Fibroblast of villous mesenchyme (primary cell): ENCODE measurements around the gene WDFY4. TPM values are rescaled to one million over a fixed set of nuclear protein-coding genes. Genes with fewer than 3 reads are reported as not detected.

Experiments used
- DNase-seq: peaks from one replicate; pipeline ENCODE4 v3.0.0-alpha.2; 2010; ENCODE audit warnings: low read depth
- H3K4me3 ChIP-seq: 2 replicates; pipeline ENCODE4 v1.5.1; 2011; ENCODE audit warnings: low read depth, mild to moderate bottlenecking, low read length
- CTCF ChIP-seq: IDR thresholded peaks from 2 replicates; pipeline ENCODE4 v1.5.1; 2012; ENCODE audit warnings: low read depth, mild to moderate bottlenecking, low read length; ENCODE audit not compliant: insufficient read depth
- total RNA-seq: library from RNA; depleted of rRNA; stranded (reverse); fragments of >200 nt; gene quantifications from 2 replicates; pipeline ENCODE4 v1.2.3, GENCODE V29; 2012

Gene WDFY4
- total RNA-seq, 1 donor, result not detected

GRCh38 chr10:48690791-48691660 is 6.4 kb downstream of the WDFY4 start:
- no peak for TF ChIP-seq CTCF
- no peak for DNase-seq
- no peak overlapping the region for H3K4me3 ChIP-seq

- no peak overlapping the region for H3K4me3 ChIP-seq
- no peak for TF ChIP-seq CTCF
- no peak for DNase-seq
Measured at GRCh38 chr10:48691812-48692528, 7.3 kb downstream of the WDFY4 start.

DNA sequence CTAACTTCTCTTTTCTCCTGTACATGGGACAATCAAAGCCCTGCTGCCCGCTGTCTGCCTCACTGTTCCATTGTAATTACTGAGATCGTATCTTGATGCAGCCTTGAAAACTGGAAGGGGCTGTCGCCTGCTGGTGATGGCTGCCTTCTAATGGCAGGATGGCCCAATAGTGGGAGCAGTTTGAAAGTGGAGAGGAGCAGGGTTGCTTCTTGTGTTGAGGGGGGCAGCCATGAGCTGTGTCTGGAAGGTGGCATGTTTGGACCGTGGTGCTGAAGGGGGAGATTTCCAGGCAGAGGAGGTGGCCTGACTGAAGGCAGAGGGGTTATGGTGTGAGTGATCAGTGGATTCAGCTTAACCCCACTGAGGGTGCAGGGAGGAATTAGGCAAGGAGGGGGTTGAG is 8.1 kb downstream of the WDFY4 start:
- H3K4me3 ChIP-seq, result no peak overlapping the region
- no peak for TF ChIP-seq CTCF
- no peak for DNase-seq

- no peak for DNase-seq
- TF ChIP-seq CTCF, result no peak
- no peak overlapping the region for H3K4me3 ChIP-seq
Measured at GRCh38 chr10:48693206-48693605, 8.5 kb downstream of the WDFY4 start.

DNA sequence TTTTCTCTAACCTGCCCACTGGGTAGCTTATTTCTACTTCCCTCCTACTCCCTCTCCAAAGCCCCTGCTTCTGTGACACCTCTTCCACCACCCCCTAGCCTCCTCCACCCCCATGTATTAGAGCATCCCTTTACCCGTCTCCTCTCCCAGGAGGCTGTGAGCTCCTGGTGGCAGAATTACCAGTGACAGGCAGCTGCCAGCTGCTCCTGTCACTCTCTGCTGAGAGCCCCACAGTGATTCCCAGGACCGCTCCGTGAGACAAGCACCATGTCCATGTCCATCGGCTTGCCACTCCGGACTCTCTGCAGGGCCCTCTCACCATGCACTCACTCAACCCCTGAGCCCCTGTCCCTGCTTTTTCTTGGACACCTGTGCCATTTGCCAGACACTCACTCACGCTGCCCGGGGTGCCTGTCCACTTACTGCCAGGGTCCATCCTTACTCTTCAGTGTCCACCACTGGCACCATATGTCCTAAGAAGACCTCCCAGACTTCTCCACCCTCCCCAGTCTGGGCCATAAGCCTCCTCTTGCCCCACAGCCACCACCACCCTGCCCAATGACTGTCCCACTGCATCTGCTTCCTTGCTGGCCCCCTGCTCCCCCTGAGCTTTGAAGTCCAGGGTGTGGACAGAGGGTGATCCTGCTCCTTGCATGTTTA is 9.8 kb downstream of the WDFY4 start:
- H3K4me3 ChIP-seq, result no peak overlapping the region
- no peak for DNase-seq
- no peak for TF ChIP-seq CTCF

DNA sequence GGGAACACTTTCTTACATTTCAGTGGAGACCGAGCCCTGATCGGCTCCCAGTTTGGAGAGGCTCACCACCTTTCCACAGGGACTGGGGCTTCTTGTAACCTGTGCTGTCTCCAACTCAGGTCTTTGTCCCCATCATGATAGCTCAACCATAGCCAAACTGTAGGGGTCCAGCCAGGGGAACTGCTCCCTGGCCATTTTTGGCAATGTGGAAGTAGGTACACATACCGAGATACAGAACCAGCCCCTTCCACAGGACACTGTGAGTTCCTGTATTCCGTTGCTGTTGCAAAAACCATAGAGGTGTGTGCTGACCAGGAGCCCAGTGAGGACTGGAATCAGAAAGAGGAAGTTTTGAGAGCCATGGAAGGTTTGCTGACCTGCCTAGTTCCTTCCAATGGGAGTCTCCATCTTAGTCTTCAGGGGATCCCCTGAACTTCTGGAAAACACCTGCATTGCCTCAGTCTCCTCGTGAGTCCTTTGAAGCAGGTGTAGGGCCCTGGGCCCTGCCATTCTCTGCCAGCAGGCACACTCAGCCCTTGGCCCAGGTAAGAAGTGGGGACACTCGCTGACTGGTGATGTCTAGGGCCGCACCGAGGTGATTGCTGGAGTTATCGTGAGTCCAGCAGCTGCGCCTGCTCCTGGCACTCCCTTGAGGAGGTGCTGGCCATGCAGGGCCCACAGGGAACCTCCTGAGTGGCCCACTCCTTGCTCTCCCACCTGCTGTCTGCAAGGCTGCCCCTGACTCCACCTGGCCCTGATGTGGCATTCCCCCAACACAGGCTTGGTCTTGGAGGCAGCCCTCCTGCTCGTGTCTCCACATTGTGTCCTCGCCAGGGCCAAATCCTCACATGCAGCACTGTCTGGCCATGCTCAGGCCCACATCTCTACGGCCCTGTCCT is 11.2 kb downstream of the WDFY4 start:
- TF ChIP-seq CTCF, result no peak
- no peak overlapping the region for H3K4me3 ChIP-seq
- DNase-seq, result no peak
